ENCODE measurements around the gene GPS1.

Gene GPS1

GRCh38 chr17:82081546-82081945 is 29.8 kb downstream of the GPS1 start:
- no peak for DNase-seq

DNA sequence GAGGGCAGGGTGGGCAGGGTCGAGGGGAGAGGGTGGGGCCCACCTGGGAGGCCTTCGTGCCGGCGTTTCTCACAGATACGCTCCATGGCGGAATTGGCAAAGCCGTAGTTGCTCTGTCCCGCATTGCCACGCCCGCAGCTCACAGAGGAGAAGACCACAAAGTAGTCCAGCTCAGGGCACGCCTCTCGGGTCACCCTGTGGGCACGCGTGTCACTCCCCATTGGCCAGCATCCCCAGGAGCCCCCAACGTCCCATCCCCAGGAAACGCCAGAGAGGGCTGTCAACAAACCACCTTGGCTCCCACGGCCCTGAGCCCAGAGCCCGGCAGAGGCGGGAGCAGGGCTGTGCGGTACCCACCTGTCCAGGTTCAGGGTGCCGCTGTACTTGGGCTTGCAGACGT is 30.3 kb downstream of the GPS1 start:
- no peak for DNase-seq

GRCh38 chr17:82082456-82082855 is 30.8 kb downstream of the GPS1 start:
- no peak for DNase-seq

DNA sequence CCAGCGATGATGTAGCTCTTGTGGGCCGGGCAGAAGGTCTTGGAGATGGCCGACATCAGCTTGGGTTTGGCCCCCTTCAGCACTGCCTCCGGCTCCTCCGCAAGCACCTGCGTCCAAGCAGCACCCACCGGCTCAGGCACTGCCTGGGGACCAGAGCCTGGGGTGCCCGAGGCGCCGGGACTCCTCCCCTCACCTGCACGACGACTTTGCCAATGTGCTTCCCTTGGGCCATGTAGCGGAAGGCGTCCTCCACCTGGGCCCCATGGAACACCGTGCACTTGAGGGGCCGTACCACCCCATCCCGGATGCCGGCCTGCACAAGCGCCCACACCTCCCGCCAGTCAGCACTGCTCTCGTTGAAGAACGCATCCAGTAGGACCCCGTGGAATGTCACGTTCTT is 31.3 kb downstream of the GPS1 start:
- no peak for DNase-seq

- no peak for DNase-seq
Measured at GRCh38 chr17:82083533-82084359, 32.0 kb downstream of the GPS1 start.

- no peak for DNase-seq
Measured at GRCh38 chr17:82084373-82085030, 32.8 kb downstream of the GPS1 start.

DNA sequence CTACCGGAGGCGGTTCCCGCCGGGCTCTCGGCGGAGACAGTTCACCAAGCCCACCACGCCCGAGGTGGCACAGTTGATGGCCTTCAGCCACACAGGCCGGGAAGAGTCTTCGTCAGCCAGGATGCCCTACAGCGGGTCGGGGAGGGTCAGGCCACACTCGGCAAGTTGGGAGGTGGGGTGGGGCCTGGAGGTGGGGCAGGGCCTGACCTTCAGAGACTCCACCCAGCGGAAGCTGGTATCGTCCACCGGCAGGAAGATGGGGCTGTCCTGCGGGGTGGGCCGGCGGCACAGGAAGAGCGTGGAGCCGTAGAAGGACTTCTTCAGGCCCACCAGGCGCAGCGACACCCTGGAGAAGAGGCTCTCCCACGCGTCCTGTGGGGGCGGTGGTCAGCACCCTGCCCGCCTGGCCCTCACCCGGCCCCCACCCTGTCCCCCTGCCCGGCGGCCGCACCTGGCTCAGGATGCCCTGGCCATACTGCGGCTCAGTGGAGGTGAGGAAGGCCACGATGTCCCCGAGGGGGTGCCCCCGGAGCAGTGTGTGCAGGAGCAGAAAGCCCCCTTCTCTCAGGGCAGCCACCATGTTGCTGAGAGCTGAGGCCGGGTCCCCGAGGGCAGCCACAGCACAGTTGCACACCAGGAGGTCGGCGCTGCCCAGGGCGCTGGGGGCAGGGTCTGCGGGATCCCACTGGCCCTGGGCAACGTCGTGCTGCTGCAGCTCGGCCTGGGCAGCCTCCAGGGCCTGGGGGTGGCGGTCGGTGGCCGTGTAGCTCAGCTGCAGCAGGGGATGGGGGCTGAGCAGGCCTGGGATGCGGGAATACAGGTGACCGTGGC is 33.5 kb downstream of the GPS1 start:
- DNase-seq = no peak

GRCh38 chr17:82085931-82086764 is 34.5 kb downstream of the GPS1 start:
- DNase-seq = no peak

DNA sequence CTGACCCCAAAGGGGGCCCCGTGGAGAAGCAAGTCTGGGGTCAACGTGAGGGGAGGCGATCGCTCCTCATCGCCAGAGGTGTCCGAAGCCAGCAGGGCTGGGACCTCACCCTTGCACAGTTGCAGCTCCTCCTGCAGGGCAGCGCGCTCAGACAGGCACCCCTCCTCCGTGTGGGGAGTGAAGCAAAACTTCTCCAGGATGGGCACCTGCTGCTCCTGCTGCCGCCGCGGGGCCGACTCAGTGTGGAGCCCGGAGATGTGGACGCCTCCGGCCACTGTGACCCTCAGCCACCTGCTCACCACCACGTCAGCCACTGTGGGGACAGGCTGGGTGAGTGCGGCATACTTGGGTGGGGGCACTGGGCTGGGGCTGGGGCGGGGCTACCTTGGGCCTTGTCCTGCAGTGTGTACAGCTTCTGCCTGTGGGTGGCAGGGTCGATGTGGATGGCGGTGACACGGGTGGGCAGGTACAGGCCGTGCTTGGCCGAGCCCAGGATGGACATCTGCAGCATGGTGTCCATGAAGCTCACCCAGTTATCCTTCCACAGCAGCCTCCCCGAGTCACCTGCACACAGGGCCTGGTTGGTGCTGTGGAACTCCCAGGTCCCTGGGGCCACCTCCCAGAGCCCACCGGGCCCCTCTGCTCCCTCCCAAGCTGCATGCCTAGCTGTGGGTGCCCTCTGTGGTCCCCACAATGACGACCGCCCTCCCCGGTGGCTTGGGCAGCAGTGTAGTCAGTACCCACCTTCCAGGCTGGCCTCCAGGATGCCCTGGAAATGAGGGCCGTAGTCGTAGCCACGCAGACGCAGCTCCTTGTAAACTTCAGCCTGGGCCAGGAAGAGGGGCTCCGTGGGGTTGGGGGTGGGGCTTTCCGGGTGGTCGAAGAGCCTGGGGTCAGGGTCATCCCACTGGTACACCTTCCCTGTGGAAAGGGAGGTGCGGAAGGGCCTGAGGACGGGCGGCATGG is 35.5 kb downstream of the GPS1 start:
- DNase-seq = no peak

GRCh38 chr17:82087961-82088837 is 36.5 kb downstream of the GPS1 start:
- no peak for DNase-seq

DNA sequence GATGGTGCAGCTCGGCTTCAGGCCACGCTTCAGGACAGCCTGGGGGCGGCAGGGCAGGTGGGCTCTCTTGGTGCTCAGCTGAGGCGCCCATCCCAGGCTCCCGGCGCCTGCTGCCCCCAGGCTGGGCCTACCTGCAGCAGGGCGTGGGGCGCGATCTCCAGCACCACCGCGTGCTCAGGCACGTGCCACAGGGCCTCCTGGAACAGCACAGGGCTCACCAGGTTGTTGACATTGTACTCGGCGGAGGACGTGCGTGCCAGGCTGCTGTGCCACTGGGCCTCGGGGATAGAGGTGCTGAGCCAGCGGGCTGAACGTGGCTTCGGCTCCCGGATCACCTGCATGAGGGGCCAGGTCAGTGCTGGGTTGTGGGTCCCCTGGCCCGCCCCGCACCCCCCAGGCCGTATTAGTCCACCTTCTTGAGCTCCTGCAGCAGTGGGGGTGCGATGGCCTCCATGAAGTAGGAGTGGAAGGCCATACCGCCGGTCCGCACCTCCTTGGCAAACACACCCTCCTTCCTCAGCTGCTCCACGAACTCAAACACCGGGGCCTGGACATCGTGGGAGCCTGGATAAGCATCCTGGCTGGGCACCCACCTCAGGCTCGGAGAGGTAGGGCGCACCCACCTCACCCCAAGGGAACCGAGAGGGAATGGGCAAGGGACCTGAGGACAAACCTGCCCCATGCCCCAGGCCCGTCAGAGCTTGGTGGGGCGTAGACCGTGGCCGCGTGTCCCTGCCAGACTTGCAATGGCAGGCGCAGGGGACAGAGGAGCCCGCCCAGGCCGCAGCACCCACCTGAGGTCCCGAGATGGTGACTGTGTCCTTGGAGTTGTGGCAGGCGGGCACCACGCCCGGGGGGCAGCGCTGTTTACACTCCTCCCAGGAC is 37.4 kb downstream of the GPS1 start:
- no peak for DNase-seq

GRCh38 chr17:82089723-82090548 is 38.2 kb downstream of the GPS1 start:
- DNase-seq = no peak

- DNase-seq = no peak
Measured at GRCh38 chr17:82090549-82091263, 39.0 kb downstream of the GPS1 start.

DNA sequence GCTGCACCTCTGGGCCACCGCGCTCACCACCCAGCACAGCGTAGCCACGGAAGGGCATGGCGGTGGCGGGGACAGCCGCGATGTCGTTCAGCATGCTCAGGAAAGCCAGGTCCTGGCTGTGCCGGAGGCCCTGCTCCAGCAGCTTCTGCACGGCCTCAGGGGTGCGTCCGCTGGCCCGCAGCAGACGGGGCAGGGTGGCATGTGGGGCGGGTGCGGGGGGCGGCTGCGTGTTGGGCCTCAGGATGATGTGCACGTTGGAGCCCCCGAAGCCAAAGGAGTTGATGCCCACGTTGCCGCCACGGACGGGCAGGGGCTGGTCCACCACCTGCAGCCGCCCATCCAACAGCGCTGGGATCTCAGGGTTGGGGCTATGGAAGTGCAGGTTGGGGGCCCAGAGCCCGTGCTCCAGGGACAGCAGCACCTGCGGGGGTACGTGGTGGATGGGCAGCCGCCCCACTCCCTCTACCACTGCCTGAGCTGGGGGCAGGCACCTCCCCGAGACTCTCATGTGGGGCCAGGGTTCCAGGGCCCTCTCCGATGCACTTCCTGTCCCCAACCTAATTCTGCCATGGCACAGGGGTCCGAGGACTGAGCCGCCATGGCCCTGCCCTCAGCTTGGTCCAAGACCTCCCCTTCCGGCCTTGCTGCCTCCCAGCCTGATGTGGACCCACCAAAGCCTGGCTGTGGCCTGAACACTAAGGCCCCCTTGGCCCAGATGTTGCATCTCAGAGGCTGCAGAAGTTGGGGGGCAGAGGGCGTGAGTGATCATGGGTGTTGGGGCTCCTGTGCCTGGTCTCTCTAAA is 39.8 kb downstream of the GPS1 start:
- DNase-seq = no peak

- peak; percentile 62 for DNase-seq
Measured at GRCh38 chr17:82092094-82092586, 40.4 kb downstream of the GPS1 start.

- no peak for DNase-seq
Measured at GRCh38 chr17:82092628-82092994, 40.9 kb downstream of the GPS1 start.
